ENCODE results near the gene MDM2. TPM values are rescaled to one million over a fixed set of nuclear protein-coding genes. Genes with fewer than 3 reads are reported as not detected.
A peak's percentile ranks its signal among the peaks of the same experiment; 100 is the strongest.
"Not testable (repeated sequence)": the region's sequence is repeated elsewhere in the genome, so short reads cannot be mapped to it uniquely, and the experiment has no call there.

Gene MDM2
- total RNA-seq, 2 experiments from 2014 or later, result 114 to 119 TPM

DNA sequence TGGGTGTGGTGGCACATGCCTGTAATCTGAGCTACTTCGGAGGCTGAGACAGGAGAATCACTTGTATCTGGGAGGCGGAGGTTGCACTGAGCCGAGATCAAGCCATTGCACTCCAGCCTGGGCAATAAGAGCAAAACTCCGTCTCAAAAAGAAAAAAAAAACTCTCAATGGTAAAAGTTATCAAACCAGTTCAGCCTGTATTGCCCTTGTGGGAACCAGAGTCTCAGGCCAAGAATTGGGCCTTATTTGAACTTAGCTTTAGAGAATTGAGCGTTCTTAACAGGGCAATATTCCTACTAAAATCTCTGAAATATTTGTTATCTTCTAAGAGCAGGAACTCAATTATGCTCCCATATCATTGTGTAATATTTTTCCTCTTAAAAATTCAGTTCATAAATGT is 7.7 kb upstream of the MDM2 start:
- intact Hi-C loops (cut with DNase I, micrococcal nuclease), result loop anchor here in 1 of 2 experiments (10.0 kb wide), 1 partner anchor 465 kb away; the partner anchor contains the start of gene MDM1
- CTCF ChIA-PET, result interaction anchor here (0.7 to 0.8 kb wide), 2 partner anchors 49 to 57 kb away, joined by 3 read pairs; no protein-coding TSS in a partner anchor
- H3K36me3 Mint-ChIP-seq (ENCODE audit: low read depth), result no peaks in the 10 kb centered on the region
- H3K4me3 Mint-ChIP-seq, result no peak overlapping the region
- no peaks in the 10 kb centered on the region for H3K9me3 Mint-ChIP-seq (ENCODE audit: low read depth)
- no peaks in the 10 kb centered on the region for H3K4me1 Mint-ChIP-seq
- no peak for ATAC-seq
- H3K27me3 Mint-ChIP-seq, result no peaks in the 10 kb centered on the region
- POLR2A ChIA-PET, result no interaction called here
- H3K27ac Mint-ChIP-seq, result no peak overlapping the region
- DNase-seq, result no peak

DNA sequence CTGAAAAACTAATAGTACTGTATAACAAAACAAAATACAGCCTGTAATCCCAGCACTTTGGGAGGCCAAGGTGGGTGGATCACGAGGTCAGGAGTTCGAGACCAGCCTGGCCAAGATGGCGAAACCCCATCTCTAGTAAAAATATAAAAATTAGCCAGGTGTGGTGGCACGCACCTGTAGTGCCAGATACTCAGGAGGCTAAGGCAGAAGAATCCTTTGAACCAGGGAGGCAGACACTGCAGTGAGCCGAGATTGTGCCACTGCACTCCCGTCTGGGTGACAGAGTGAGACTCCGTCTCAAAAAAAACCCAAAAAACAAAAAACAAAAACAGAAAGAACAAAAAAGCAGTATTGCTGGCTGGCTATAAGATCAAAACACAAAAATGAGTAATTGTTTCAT is 6.9 kb upstream of the MDM2 start:
- H3K27ac Mint-ChIP-seq; DNase-seq; H3K27me3 Mint-ChIP-seq; H3K4me3 Mint-ChIP-seq; H3K4me1 Mint-ChIP-seq; POLR2A ChIA-PET; H3K36me3 Mint-ChIP-seq (ENCODE audit: low read depth); H3K9me3 Mint-ChIP-seq (ENCODE audit: low read depth); ATAC-seq: not testable (repeated sequence)
- intact Hi-C loops (cut with DNase I, micrococcal nuclease), result loop anchor here in 1 of 2 experiments (10.0 kb wide), 1 partner anchor 466 kb away; the partner anchor contains the start of gene MDM1
- CTCF ChIA-PET, result interaction anchor here (0.7 kb wide), 1 partner anchor 50 kb away, joined by 3 read pairs; no protein-coding TSS in a partner anchor

DNA sequence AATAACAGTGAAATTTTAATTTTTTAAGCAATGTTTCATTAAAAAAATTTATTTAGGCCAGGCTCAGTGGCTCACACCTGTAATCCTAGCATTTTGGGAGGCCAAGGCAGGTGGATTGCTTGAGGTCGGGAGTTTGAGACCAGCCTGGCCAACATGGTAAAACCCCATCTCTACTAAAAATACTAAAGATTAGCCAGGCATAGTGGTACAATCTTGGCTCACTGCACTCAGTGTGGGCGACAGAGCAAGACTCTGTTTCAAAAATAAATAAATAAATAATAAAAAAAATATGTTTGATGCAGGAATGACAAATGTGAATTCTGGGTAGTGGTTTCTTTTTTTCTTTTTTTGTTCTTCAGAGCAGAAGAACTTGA is 5.6 kb upstream of the MDM2 start:
- DNase-seq; H3K27me3 Mint-ChIP-seq; H3K36me3 Mint-ChIP-seq (ENCODE audit: low read depth); POLR2A ChIA-PET; H3K9me3 Mint-ChIP-seq (ENCODE audit: low read depth); H3K4me1 Mint-ChIP-seq; ATAC-seq; CTCF ChIA-PET; H3K27ac Mint-ChIP-seq; H3K4me3 Mint-ChIP-seq: not testable (repeated sequence)
- intact Hi-C loops (cut with DNase I, micrococcal nuclease), result loop anchor here in 1 of 2 experiments (10.0 kb wide), 1 partner anchor 468 kb away; the partner anchor contains the start of gene MDM1

DNA sequence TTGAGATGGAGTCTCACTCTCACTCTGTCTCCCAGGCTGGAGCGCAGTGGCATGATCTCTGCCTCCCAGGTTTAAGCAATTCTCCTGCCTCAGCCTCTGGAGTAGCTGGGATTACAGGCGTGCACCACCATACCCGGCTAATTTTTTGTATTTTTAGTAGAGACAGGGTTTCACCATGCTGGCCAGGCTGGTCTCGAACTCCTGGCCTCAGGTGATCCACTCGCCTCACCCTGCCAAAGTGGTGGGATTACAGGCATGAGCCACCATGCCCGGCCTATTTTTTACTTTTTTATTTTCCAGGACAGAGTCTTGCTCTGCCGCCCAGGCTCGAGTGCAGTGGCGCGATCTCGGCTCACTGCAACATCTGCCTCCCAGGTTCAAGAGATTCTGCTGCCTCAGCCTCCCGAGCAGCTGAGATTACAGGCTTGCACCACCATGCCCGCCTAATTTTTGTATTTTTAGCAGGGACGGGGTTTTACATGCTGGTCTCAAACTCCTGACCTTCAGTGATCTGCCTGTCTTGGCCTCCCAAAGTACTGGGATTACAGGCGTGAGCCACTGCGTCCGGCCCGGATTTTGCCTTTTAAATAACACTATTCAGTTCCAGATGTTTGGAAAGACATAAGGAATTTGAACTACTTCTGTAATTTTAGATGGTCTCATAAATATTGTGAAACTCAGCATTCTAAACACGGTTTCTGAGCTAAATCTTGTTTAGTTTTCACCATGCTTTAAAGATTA is 4.9 kb upstream of the MDM2 start:
- POLR2A ChIA-PET; H3K27ac Mint-ChIP-seq; ATAC-seq; H3K36me3 Mint-ChIP-seq (ENCODE audit: low read depth); H3K9me3 Mint-ChIP-seq (ENCODE audit: low read depth); CTCF ChIA-PET; H3K4me3 Mint-ChIP-seq; H3K27me3 Mint-ChIP-seq; DNase-seq; H3K4me1 Mint-ChIP-seq: not testable (repeated sequence)
- intact Hi-C loops (cut with DNase I, micrococcal nuclease), result loop anchor here in 1 of 2 experiments (10.0 kb wide), 1 partner anchor 468 kb away; the partner anchor contains the start of gene MDM1

DNA sequence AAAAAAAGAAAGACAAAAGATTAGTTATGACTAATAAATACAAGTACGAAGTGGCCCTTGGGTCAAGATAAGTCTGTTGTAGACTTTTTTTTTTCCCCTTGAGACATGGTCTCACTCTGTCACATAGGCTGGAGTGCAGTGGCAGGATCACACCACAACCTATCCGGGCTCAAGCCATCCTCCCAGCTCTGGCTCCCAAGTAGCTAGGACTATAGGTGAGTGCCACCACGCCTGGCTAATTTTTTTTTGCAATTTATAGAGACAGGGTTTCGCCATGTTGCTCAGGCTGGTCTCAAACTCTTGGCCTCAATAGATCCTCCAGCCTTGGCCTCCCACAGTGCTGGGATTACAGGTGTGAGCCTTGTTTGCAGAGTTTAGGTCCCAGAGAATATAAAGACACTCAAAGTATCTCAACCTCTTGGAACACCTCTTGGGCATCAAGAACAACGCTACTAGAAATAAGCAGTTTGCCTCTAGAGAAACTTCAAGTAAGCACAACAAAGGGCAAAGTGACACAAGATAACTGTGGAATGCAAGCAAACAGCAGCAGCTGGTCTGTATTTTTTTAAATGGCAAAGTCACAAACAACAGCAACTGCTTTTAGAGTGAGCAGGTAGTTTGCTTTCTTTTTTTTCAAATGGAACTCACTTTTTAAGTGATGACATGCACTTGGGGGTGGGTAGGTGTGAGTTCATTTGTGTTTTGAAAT is 3.9 kb upstream of the MDM2 start:
- Mint-ChIP-seq H3K27ac (no peak overlapping the region), H3K4me1 (peaks cover 8% of the 10 kb centered on the region), H3K4me3 (no peak overlapping the region), H3K9me3 (ENCODE audit: low read depth) (no peaks in the 10 kb centered on the region), H3K36me3 (ENCODE audit: low read depth) (peaks cover 9% of the 10 kb centered on the region), H3K27me3 (no peaks in the 10 kb centered on the region)
- ChIA-PET POLR2A (no interaction called here), CTCF (no interaction called here)
- intact Hi-C loops (cut with DNase I, micrococcal nuclease), result loop anchor here in 1 of 2 experiments (10.0 kb wide), 1 partner anchor 469 kb away; the partner anchor contains the start of gene MDM1
- ATAC-seq, result no peak
- DNase-seq, result no peak

DNA sequence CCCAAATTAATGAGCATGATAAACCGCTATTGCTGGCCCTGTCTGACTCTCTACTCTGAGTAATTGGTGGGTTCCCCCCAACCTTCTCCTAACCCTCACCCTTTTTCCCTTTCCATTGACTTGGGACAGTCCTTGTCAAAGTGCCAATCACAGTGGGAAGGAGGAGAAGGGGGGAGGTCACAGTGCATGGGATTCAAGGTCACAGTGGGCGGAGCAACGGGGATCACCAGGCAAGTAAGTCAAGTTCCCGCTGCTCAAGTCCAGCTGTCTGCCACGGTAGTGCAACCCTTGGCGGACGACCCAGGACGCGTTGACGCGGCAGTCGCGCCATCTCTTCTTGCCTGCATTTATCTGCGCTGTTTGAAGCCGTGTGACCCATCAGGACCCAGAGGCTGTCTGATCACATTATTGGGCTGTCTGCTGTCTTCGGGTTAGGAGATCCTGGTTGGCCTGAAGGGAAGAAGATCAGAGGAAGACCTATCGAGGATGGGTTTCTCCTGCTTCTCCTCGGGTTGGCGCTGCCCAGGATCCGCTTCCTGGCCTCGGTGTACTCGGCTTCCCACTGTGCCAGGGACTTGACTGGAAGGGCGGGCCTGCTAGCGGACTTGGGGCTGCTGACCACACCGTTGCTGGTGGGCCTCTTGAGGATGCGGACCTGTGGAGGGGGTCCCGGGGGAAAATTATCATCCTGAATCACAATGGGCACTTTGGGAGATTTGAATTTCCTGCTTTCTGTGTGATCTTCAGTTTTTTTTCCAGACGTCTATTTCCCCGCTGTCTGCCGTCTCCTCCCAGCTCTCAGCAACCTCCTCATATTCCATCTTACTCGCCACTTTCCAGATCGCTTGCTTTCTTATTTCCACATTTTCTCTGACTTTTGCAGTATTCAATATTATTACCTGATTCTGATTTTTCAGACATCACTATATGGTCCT is 3.1 kb upstream of the MDM2 start:
- Mint-ChIP-seq H3K9me3 (ENCODE audit: low read depth) (no peaks in the 10 kb centered on the region), H3K27me3 (no peaks in the 10 kb centered on the region), H3K36me3 (ENCODE audit: low read depth) (peaks cover 17% of the 10 kb centered on the region), H3K4me3 (no peak overlapping the region), H3K27ac (no peak overlapping the region), H3K4me1 (peaks cover 16% of the 10 kb centered on the region)
- ATAC-seq (no peak), DNase-seq (no peak)
- POLR2A ChIA-PET, result no interaction called here
- CTCF ChIA-PET, result no interaction called here
- intact Hi-C loops (cut with DNase I, micrococcal nuclease), result loop anchor here in 1 of 2 experiments (10.0 kb wide), 1 partner anchor 470 kb away; the partner anchor contains the start of gene MDM1

DNA sequence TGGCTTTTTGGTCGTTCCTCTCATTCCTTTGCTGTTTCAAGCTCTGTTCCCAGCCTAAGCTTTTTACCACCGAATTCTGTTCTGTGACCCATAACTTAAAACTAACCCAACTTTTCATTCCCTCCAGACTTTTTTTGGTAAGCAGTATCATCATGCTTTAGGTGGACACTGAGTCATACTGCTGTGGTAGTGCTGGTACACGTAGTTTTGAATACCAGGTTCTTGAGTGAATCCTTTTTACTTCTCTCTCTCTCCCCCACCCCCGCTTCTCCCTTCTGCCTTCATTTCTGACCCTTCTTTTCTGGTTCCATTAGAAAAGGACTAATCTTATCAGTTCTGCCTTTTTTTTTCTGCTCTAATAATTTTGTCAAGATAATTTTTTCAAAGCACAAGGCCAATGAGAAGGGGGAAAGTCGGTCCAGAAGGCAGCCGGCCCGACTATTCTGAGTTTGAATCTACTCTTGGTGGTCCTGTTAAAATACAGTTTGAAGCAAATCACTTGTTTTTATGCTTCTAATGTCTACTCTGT is 2.3 kb upstream of the MDM2 start:
- no peaks in the 10 kb centered on the region for H3K9me3 Mint-ChIP-seq (ENCODE audit: low read depth)
- H3K36me3 Mint-ChIP-seq (ENCODE audit: low read depth), result peaks cover 21% of the 10 kb centered on the region
- ChIA-PET CTCF (no interaction called here), POLR2A (no interaction called here)
- no peaks in the 10 kb centered on the region for H3K27me3 Mint-ChIP-seq
- DNase-seq (no peak), ATAC-seq (no peak)
- H3K27ac Mint-ChIP-seq, result no peak overlapping the region
- intact Hi-C loops (cut with DNase I, micrococcal nuclease), result loop anchor here in 1 of 2 experiments (2.0 to 10.0 kb wide), 2 partner anchors 119 to 471 kb away; partner anchors contain the start of genes MDM1 and NUP107
- H3K4me3 Mint-ChIP-seq, result no peak overlapping the region
- peaks cover 16% of the 10 kb centered on the region for H3K4me1 Mint-ChIP-seq

DNA sequence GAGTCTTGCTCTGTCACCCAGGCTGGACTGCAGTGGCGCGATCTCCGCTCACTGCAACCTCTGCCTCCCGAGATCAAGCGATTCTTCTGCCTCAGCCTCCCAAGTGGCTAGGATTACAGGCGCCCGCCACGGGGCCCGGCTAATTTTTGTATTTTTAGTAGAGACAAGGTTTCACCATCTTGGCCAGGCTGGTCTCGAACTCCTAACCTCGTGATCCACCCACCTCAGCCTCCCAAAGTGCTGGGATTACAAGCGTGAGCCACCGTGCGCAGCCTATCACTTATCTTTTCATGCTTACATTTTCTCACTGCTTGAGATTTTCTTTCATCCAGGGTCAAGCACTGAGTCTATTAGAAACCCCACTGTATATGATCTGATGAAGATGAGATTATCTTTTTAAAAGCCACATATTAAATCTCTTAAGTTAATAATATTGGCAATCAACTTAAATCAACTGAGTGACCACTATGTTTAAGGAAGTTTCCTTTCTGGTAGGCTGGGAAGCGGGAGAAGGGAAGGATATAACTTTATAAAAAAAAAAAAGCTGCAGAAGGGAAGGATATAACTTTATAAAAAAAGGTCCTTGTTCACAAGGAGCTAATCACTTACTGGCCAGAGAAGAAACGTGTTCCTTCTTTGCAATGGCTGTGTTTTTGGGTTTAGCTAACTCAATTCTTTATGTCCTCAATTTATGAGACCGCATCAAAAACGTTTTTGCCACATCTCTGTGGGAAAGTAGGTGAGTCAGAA is 1.3 kb upstream of the MDM2 start:
- no peaks in the 10 kb centered on the region for H3K27me3 Mint-ChIP-seq
- no peak for DNase-seq
- H3K9me3 Mint-ChIP-seq (ENCODE audit: low read depth), result no peaks in the 10 kb centered on the region
- H3K27ac Mint-ChIP-seq, result peak overlapping the region; percentile 67
- POLR2A ChIA-PET, result no interaction called here
- peaks cover 27% of the 10 kb centered on the region for H3K4me1 Mint-ChIP-seq
- peaks cover 30% of the 10 kb centered on the region for H3K36me3 Mint-ChIP-seq (ENCODE audit: low read depth)
- intact Hi-C loops (cut with DNase I, micrococcal nuclease), result loop anchor here in 1 of 2 experiments (1.0 to 10.0 kb wide), 3 partner anchors 60 to 472 kb away; partner anchors contain the start of genes MDM1, NUP107 and SLC35E3
- ATAC-seq, result no peak
- CTCF ChIA-PET, result interaction anchor here (1.6 to 3.1 kb wide), 4 partner anchors 11 to 60 kb away, joined by 10 to 18 read pairs (median 14); partner anchors contain the start of gene SLC35E3
- peak overlapping the region; percentile 88 for H3K4me3 Mint-ChIP-seq

DNA sequence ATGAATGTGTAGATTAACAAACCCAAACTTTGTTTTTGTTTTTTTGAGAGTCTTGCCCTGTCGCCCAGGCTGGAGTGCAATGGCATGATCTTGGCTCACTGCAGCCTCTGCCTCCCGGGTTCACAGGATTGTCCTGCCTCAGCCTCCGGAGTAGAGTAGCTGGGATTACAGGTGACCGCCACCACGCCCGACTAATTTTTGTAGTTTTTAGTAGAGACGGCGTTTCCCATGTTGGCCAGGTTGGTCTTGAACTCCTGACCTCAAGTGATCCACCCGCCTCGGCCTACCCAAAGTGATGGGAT is 752 bp upstream of the MDM2 start:
- peaks cover 29% of the 10 kb centered on the region for H3K4me1 Mint-ChIP-seq

More for the DNA sequence above, 752 bp upstream of the MDM2 start:
- DNase-seq; ATAC-seq; POLR2A ChIA-PET; H3K27me3 Mint-ChIP-seq; H3K9me3 Mint-ChIP-seq (ENCODE audit: low read depth): not testable (repeated sequence)
- Mint-ChIP-seq H3K4me3 (peak overlapping the region; percentile 88), H3K27ac (peak overlapping the region; percentile 95), H3K36me3 (ENCODE audit: low read depth) (peaks cover 32% of the 10 kb centered on the region)
- CTCF ChIA-PET, result interaction anchor here (0.6 to 3.1 kb wide), 7 partner anchors 10 to 119 kb away, joined by 3 to 18 read pairs (median 10); partner anchors contain the start of gene SLC35E3
- intact Hi-C loops (cut with DNase I, micrococcal nuclease), result loop anchor here in 1 of 2 experiments (1.0 to 10.0 kb wide), 3 partner anchors 61 to 472 kb away; partner anchors contain the start of genes MDM1, NUP107 and SLC35E3

Measured in activated CD4-positive, alpha-beta T cell treated with anti-CD3 and anti-CD28 coated beads for 36 hours (primary cell).